Karpas-422 (cell line): Measurements from ENCODE around the gene MRPL1. TPM values are rescaled to one million over a fixed set of nuclear protein-coding genes. Genes with fewer than 3 reads are reported as not detected.
"Not testable (repeated sequence)": the region's sequence is repeated elsewhere in the genome, so short reads cannot be mapped to it uniquely, and the experiment has no call there.

Source experiments
- DNase-seq: peaks from one replicate; pipeline ENCODE4 v3.0.0-alpha.2; 2015
- H2AFZ ChIP-seq: fragments of 200-600 bp; sonication (generic); 2 replicates; pipeline ENCODE4 v1.6.1; 2014; ENCODE audit warnings: antibody characterized with exemption, low read length, mixed read lengths
- H3K27ac ChIP-seq: fragments of 200-600 bp; sonication (generic); 2 replicates; pipeline ENCODE4 v1.5.1; 2014; ENCODE audit warnings: mild to moderate bottlenecking, low read length, moderate library complexity
- H3K27me3 ChIP-seq: fragments of 200-600 bp; sonication (generic); 2 replicates; pipeline ENCODE4 v1.6.1; 2014; ENCODE audit warnings: low read length, mixed read lengths
- H3K36me3 ChIP-seq: fragments of 200-600 bp; sonication (generic); 2 replicates; pipeline ENCODE4 v1.6.1; 2014; ENCODE audit warnings: low read length, mixed read lengths; ENCODE audit not compliant: insufficient read depth
- H3K4me1 ChIP-seq: fragments of 200-600 bp; sonication (generic); 2 replicates; pipeline ENCODE4 v1.6.1; 2014; ENCODE audit warnings: mild to moderate bottlenecking, low read length, mixed read lengths
- H3K4me2 ChIP-seq: fragments of 200-600 bp; sonication (generic); 2 replicates; pipeline ENCODE4 v1.6.1; 2014; ENCODE audit warnings: low read length, low read depth, mild to moderate bottlenecking; ENCODE audit not compliant: poor library complexity, severe bottlenecking
- H3K4me3 ChIP-seq: fragments of 200-600 bp; sonication (generic); 2 replicates; pipeline ENCODE4 v1.5.1; 2014; ENCODE audit warnings: mild to moderate bottlenecking, antibody characterized with exemption, low read length, mixed read lengths
- H3K79me2 ChIP-seq: fragments of 200-600 bp; sonication (generic); 2 replicates; pipeline ENCODE4 v1.6.1; 2014; ENCODE audit warnings: mild to moderate bottlenecking, low read length, mixed read lengths
- H3K9ac ChIP-seq: fragments of 200-600 bp; sonication (generic); 2 replicates; pipeline ENCODE4 v1.6.0; 2014; ENCODE audit warnings: low read length
- H3K9me2 ChIP-seq: fragments of 200-600 bp; sonication (generic), shearing (Covaris generic); replicated peaks from 2 replicates; pipeline ENCODE4 v1.6.0; 2014; ENCODE audit warnings: mild to moderate bottlenecking, low read length, moderate library complexity; ENCODE audit not compliant: insufficient read depth
- H3K9me3 ChIP-seq: fragments of 300-700, 200-600 bp; sonication (generic); 2 replicates; pipeline ENCODE4 v1.6.1; 2014; ENCODE audit warnings: low read length, mixed read lengths
- H4K20me1 ChIP-seq: fragments of 200-600 bp; sonication (generic); 2 replicates; pipeline ENCODE4 v1.6.1; 2014; ENCODE audit warnings: mild to moderate bottlenecking, antibody characterized with exemption, low read length, low read depth; ENCODE audit not compliant: insufficient read depth
- total RNA-seq: library from RNA; depleted of rRNA; stranded (reverse); fragments of >200 nt; shearing (Covaris generic); gene quantifications from 2 replicates; pipeline ENCODE4 v1.2.3, GENCODE V29; 2014; ENCODE audit warnings: low replicate concordance

Gene MRPL1
- total RNA-seq, 1 experiment from 2014 or later = 13.5 TPM

DNA sequence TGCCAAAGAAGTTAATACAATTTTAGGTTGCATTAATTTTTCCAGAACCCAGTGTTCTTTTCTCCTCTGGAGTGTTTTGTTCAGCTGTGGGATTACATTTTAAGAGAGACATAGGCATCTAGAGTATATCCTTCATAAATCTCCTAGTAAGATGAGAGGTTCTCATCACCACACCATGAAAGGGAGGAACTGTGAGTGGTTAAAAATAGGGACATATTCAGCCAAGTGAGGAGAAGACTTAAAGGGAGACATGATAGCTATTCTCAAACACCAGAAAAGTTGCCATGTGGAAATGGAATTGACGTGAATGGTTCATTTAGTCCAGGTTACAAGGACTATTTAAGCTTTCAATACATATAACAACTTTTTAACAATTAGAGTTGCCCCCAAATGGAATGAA is 6.5 kb upstream of the MRPL1 start:
- no peak overlapping the region for H3K27ac ChIP-seq
- no peak overlapping the region for H3K4me3 ChIP-seq
- H4K20me1 ChIP-seq = no peaks in the 10 kb centered on the region
- H3K9ac ChIP-seq = no peak overlapping the region
- no peaks in the 10 kb centered on the region for H3K9me3 ChIP-seq
- no peak for DNase-seq
- peaks cover 3% of the 10 kb centered on the region for H3K4me1 ChIP-seq
- no peaks in the 10 kb centered on the region for H3K79me2 ChIP-seq
- no peaks in the 10 kb centered on the region for H3K27me3 ChIP-seq
- no peaks in the 10 kb centered on the region for H3K9me2 ChIP-seq
- H2AFZ ChIP-seq = no peak overlapping the region
- no peaks in the 10 kb centered on the region for H3K36me3 ChIP-seq
- no peak overlapping the region for H3K4me2 ChIP-seq

DNA sequence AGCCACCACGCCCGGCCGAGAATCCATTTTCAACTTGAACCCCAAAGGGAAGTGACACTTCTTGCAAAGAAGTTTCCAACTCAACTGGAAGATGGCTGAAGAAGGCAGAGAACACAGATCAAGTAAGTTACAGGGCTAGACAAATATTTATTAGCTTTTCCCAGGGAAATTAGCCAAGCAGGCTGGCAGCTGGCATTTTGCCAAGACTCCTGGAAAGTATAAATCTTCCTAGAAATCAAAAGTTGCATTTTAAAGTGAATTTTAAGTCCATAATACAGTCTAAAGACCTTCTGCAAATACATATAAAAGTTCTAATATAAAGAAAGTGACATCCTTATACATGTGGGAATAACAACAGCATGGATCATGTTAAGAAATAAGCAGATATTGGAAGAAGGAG is 3.4 kb upstream of the MRPL1 start:
- Histone ChIP-seq H2AFZ (no peak overlapping the region), H3K9ac (no peak overlapping the region), H3K27ac (no peak overlapping the region), H3K9me2 (no peaks in the 10 kb centered on the region), H3K27me3 (no peaks in the 10 kb centered on the region), H3K79me2 (peaks cover 15% of the 10 kb centered on the region), H3K4me1 (peaks cover 17% of the 10 kb centered on the region), H3K36me3 (no peaks in the 10 kb centered on the region), H3K4me3 (no peak overlapping the region), H4K20me1 (no peaks in the 10 kb centered on the region), H3K4me2 (no peak overlapping the region), H3K9me3 (no peaks in the 10 kb centered on the region)
- DNase-seq = no peak

DNA sequence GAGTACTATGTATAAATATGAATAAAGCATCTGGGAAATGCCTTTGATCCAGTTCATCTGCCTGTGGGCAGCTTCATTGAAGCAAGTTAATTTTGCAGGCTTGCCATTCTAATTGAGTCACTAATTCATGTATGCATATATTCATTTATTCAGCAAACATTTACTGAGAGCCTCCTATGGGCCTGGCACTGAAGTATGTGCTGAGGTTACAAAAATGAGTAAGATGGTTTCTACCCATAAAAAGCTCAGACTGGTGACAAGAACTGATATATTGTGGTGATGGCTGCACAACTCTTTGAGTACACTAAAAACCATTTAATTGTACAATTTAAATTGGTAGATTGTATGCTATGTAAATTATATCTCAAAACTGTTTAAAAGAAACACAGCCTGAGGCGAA is 1.1 kb upstream of the MRPL1 start:
- Histone ChIP-seq H3K27me3 (no peaks in the 10 kb centered on the region), H3K4me2 (peak overlapping the region; percentile 85), H3K4me3 (peak overlapping the region; percentile 89), H3K9ac (peak overlapping the region; percentile 79), H3K9me2 (no peaks in the 10 kb centered on the region), H3K36me3 (no peaks in the 10 kb centered on the region), H3K27ac (peak overlapping the region; percentile 91), H2AFZ (peak overlapping the region; percentile 56), H3K79me2 (peaks cover 32% of the 10 kb centered on the region), H4K20me1 (no peaks in the 10 kb centered on the region), H3K4me1 (peaks cover 20% of the 10 kb centered on the region), H3K9me3 (no peaks in the 10 kb centered on the region)
- no peak for DNase-seq

DNA sequence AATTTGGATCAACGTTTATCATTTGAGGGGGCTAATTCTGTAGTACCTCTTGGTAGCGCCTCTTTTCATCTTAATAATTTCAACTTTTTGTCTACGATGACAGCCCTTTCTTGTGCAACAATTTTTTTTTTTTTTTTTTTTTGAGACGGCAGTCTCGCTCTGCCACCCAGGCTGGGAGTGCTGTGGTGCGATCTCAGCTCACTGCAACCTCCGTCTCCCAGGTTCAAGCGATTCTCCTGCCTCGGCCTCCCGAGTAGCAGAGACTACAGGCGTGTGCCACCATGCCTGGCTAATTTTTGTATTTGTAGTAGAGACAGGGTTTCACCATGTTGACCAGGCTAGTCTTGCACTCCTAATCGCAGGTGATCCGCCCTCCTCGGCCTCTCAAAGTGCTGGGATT is 711 bp downstream of the MRPL1 start:
- Histone ChIP-seq H2AFZ (0 out of 2 replicates have a peak overlapping the region, but pooled peaks have one; percentile 91), H3K4me2 (peak overlapping the region; percentile 85), H3K79me2 (peaks cover 39% of the 10 kb centered on the region), H3K4me3 (peak overlapping the region; percentile 89), H3K4me1 (peaks cover 21% of the 10 kb centered on the region), H3K9ac (peak overlapping the region; percentile 79), H3K27ac (peak overlapping the region; percentile 91)
- not testable (repeated sequence) for H3K9me3 ChIP-seq, H3K9me2 ChIP-seq, H3K27me3 ChIP-seq, H3K36me3 ChIP-seq, H4K20me1 ChIP-seq
- DNase-seq = peak; percentile 61

DNA sequence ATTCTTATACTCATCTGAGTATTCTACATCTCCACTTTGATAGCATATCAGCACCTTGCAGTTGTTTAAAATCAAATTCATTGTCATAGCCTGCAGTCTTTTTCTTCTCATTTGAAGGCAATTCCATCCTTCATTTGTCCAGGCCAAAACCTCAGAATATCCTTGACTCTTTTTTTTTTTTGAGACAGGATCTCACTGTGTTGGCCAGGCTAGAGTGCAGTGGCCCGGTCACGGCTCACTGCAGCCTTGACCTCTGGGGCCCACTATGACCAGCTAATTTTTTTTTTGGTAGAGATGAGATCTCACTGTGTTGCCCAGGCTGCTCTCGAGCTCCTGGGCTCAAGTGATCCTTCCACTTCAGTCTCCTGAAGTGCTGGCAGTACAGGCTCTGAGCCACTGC is 2.6 kb downstream of the MRPL1 start:
- no peaks in the 10 kb centered on the region for H3K9me2 ChIP-seq
- peaks cover 59% of the 10 kb centered on the region for H3K79me2 ChIP-seq
- H3K27ac ChIP-seq = no peak overlapping the region

DNA sequence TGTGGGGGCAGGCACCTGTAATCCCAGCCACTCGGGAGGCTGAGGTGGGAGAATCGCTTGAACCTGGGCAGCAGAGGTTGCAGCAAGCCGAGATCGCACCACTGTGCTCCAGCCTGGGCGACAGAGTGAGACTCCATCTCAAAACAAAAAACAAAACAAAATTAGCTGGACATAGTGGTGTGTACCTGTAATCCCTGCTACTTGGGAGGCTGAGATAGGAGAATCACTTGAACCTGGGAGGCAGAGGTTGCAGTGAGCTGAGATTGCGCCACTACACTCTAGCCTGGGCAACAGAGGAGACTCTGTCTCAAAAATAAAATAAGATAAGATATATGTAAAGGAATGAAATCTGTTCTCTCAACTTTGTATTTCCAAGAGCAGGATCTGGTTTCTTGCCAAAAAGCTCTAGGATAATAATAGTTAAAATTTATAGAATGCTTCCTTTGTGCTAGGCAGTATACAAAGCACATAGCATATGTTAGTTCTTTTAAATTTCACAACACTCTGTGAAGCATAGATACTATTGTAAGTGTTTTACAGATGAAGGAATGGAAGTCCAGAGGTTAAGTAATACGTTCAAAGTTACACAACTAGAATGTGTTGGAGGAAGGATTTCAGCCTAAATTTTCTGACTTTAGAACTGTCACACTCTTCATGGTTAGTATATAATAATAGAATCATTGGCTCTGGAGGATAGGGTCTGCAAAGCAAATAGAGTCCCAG is 10.3 kb downstream of the MRPL1 start:
- Histone ChIP-seq H4K20me1 (no peaks in the 10 kb centered on the region), H3K27me3 (no peaks in the 10 kb centered on the region), H3K4me3 (no peak overlapping the region), H3K79me2 (peaks cover 35% of the 10 kb centered on the region), H3K4me2 (no peak overlapping the region), H3K36me3 (no peaks in the 10 kb centered on the region; the same call in 1 of the 2 replicates), H3K27ac (no peak overlapping the region), H3K4me1 (peaks cover 8% of the 10 kb centered on the region), H2AFZ (no peak overlapping the region), H3K9me2 (no peaks in the 10 kb centered on the region), H3K9me3 (no peaks in the 10 kb centered on the region), H3K9ac (no peak overlapping the region)
- no peak for DNase-seq

More for the DNA sequence above, 2.6 kb downstream of the MRPL1 start:
- H3K9ac ChIP-seq = no peak overlapping the region
- H3K36me3 ChIP-seq = no peaks in the 10 kb centered on the region
- no peak for DNase-seq
- no peaks in the 10 kb centered on the region for H4K20me1 ChIP-seq
- no peak overlapping the region for H2AFZ ChIP-seq
- no peak overlapping the region for H3K4me2 ChIP-seq
- H3K9me3 ChIP-seq = no peaks in the 10 kb centered on the region
- peaks cover 28% of the 10 kb centered on the region for H3K4me1 ChIP-seq
- no peaks in the 10 kb centered on the region for H3K27me3 ChIP-seq
- no peak overlapping the region for H3K4me3 ChIP-seq

DNA sequence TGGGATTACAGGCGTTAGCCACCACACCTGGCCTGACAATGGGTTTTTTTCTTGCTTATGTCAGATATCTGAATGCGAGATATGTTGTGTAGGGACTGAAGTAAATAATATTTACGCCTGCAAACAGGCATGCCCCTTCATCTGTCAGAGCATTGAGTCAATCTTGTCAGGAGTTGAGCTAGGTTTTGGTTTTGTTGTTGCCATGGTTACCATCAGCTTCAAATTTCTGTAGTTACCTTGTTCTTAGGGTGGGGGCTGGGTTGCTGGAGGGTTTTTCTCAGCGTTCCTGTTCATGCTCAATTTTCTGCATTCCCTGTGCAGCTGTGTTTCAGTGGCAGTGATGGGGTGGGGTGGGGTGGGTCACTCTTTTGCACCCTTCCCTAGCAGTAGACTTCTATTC is 14.5 kb downstream of the MRPL1 start:
- H3K79me2 ChIP-seq = peaks cover 39% of the 10 kb centered on the region
- H3K4me3 ChIP-seq = no peak overlapping the region
- H3K4me1 ChIP-seq = no peaks in the 10 kb centered on the region
- H3K36me3 ChIP-seq = no peaks in the 10 kb centered on the region; the same call in 1 of the 2 replicates
- DNase-seq = no peak
- no peak overlapping the region for H3K27ac ChIP-seq
- no peak overlapping the region for H3K4me2 ChIP-seq
- no peaks in the 10 kb centered on the region for H4K20me1 ChIP-seq
- H3K9ac ChIP-seq = no peak overlapping the region
- H3K9me2 ChIP-seq = no peaks in the 10 kb centered on the region
- no peak overlapping the region for H2AFZ ChIP-seq
- no peaks in the 10 kb centered on the region for H3K27me3 ChIP-seq
- no peaks in the 10 kb centered on the region for H3K9me3 ChIP-seq

DNA sequence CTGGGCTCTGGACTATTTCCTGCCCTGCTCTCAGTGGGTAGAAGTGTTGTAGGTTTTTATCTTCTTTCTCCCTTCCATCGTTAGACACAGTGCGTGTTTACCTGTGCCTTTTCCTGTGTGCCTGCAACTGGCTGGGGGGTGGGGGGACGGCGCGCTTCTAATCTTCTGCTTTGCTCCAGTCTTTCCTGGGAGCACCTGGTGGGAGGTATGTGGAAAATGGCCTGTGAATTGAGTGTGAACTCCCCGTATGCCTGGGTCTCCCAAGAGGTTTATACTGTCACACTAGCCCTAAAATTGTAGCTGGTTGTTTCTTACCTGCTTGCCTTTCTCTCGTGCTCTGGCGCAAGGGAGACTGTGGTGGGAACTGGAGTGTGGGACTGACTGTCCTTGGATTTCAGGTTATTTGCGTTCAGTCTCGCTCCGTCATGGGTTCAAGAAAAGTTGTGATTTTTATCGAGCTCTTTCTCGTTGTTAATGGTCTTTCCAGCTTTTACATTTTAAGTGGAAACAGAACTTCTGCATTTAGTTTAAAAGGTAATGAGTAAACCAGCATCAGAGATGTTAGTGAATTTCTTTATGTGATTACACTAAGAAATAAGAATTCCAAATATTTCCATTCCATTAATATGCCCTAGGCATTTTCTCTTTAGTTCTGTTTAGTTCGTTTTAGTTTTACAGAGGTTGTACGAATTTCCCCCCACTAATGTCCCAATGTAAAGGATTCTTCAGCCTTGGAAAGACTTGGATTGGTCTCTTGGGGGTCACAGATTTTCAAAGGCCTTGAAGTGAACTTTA is 15.3 kb downstream of the MRPL1 start:
- Histone ChIP-seq H3K27me3 (no peaks in the 10 kb centered on the region), H3K36me3 (no peaks in the 10 kb centered on the region; the same call in 1 of the 2 replicates), H3K4me2 (no peak overlapping the region), H3K4me3 (no peak overlapping the region), H3K9ac (no peak overlapping the region), H4K20me1 (no peaks in the 10 kb centered on the region), H3K9me2 (no peaks in the 10 kb centered on the region), H3K79me2 (peaks cover 44% of the 10 kb centered on the region), H2AFZ (no peak overlapping the region), H3K27ac (no peak overlapping the region), H3K4me1 (no peaks in the 10 kb centered on the region), H3K9me3 (no peaks in the 10 kb centered on the region)
- DNase-seq = no peak
